ENCODE data around the gene GALR2. TPM values are rescaled to one million over a fixed set of nuclear protein-coding genes. Genes with fewer than 3 reads are reported as not detected.

Gene GALR2
- total RNA-seq, 2 donors from 2014 or later = not detected

GRCh38 chr17:76121932-76122430 is 47.4 kb downstream of the GALR2 start:
- no peak for TF ChIP-seq CTCF (IDR thresholded peaks at IDR 0.05)
- peak overlapping the region; percentile 8 to 51 for H3K4me3 ChIP-seq
- H3K27ac ChIP-seq = peak overlapping the region in 1 of 2 donors; percentile 66
- peaks cover 0 to 11% of the 10 kb centered on the region in 2 donors for H3K4me1 ChIP-seq
- H3K27me3 ChIP-seq = no peaks in the 10 kb centered on the region
- no peaks in the 10 kb centered on the region for H3K9me3 ChIP-seq
- DNase-seq (ENCODE audit: low spot score) = no peak
- H3K36me3 ChIP-seq = no peaks in the 10 kb centered on the region

- no peak overlapping the region for H3K4me3 ChIP-seq
- no peak for TF ChIP-seq CTCF (IDR thresholded peaks at IDR 0.05)
- DNase-seq (ENCODE audit: low spot score) = no peak
Observed at GRCh38 chr17:76122431-76123190, 48.0 kb downstream of the GALR2 start.

GRCh38 chr17:76123191-76123499 is 48.6 kb downstream of the GALR2 start:
- Histone ChIP-seq H3K4me3 (no peak overlapping the region), H3K4me1 (peaks cover 0 to 11% of the 10 kb centered on the region in 2 donors), H3K27me3 (no peaks in the 10 kb centered on the region), H3K36me3 (no peaks in the 10 kb centered on the region), H3K27ac (no peak overlapping the region), H3K9me3 (no peaks in the 10 kb centered on the region)
- no peak for DNase-seq (ENCODE audit: low spot score)
- TF ChIP-seq CTCF (IDR thresholded peaks at IDR 0.05) = no peak

More at GRCh38 chr17:76122431-76123190, 48.0 kb downstream of the GALR2 start:
- Histone ChIP-seq H3K36me3 (no peaks in the 10 kb centered on the region), H3K9me3 (no peaks in the 10 kb centered on the region), H3K4me1 (peaks cover 0 to 11% of the 10 kb centered on the region in 2 donors), H3K27me3 (no peaks in the 10 kb centered on the region), H3K27ac (no peak overlapping the region)

- Histone ChIP-seq H3K9me3 (no peaks in the 10 kb centered on the region), H3K27ac (no peak overlapping the region), H3K4me3 (no peak overlapping the region), H3K27me3 (no peaks in the 10 kb centered on the region), H3K4me1 (peaks cover 0 to 11% of the 10 kb centered on the region in 2 donors), H3K36me3 (no peaks in the 10 kb centered on the region)
- no peak for DNase-seq (ENCODE audit: low spot score)
- TF ChIP-seq CTCF (IDR thresholded peaks at IDR 0.05) = no peak
Observed at GRCh38 chr17:76123749-76124581, 49.4 kb downstream of the GALR2 start.

GRCh38 chr17:76124582-76125390 is 50.2 kb downstream of the GALR2 start:
- no peak for TF ChIP-seq CTCF (IDR thresholded peaks at IDR 0.05)
- Histone ChIP-seq H3K27me3 (no peaks in the 10 kb centered on the region), H3K9me3 (no peaks in the 10 kb centered on the region), H3K36me3 (no peaks in the 10 kb centered on the region), H3K27ac (no peak overlapping the region), H3K4me3 (no peak overlapping the region), H3K4me1 (peaks cover 0 to 11% of the 10 kb centered on the region in 2 donors)
- DNase-seq (ENCODE audit: low spot score) = no peak

Data from right atrium auricular region (tissue), 2 donors.